Measurements from ENCODE around the gene NOLC1. TPM values are rescaled to one million over a fixed set of nuclear protein-coding genes. Genes with fewer than 3 reads are reported as not detected.
A peak's percentile ranks its signal among the peaks of the same experiment; 100 is the strongest.
"Not testable (repeated sequence)": the region's sequence is repeated elsewhere in the genome, so short reads cannot be mapped to it uniquely, and the experiment has no call there.

NOLC1 gene
- total RNA-seq, 1 donor = 30.7 TPM

DNA sequence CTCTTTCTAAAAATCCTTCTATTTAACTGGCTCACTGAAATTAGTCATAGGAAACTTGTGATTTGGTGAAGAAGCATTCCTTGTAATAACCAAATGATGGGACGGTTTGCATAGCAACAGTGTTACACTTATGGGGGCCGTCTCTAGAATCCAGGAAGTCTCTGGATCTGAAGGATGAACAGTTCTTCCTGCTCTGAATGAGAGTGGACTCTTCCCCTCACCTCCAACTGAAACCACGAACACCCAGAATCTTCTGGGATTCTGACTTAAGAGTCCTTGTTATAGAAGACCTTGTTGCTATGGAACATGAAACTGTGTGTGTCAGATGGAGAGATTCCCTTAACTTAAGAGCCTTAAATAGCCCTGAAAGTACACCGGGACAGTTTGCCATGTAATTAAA lies 23.2 kb downstream of the NOLC1 start:
- DNase-seq (ENCODE audit: low read depth) = peak; percentile 34
- no peak overlapping the region for H3K4me3 ChIP-seq (ENCODE audit: low read depth, low read length)
- TF ChIP-seq, protein P1, sequence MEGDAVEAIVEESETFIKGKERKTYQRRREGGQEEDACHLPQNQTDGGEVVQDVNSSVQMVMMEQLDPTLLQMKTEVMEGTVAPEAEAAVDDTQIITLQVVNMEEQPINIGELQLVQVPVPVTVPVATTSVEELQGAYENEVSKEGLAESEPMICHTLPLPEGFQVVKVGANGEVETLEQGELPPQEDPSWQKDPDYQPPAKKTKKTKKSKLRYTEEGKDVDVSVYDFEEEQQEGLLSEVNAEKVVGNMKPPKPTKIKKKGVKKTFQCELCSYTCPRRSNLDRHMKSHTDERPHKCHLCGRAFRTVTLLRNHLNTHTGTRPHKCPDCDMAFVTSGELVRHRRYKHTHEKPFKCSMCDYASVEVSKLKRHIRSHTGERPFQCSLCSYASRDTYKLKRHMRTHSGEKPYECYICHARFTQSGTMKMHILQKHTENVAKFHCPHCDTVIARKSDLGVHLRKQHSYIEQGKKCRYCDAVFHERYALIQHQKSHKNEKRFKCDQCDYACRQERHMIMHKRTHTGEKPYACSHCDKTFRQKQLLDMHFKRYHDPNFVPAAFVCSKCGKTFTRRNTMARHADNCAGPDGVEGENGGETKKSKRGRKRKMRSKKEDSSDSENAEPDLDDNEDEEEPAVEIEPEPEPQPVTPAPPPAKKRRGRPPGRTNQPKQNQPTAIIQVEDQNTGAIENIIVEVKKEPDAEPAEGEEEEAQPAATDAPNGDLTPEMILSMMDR (IDR thresholded peaks at IDR 0.05; ENCODE audit: insufficient read depth, low read depth, low read length) = no peak

DNA sequence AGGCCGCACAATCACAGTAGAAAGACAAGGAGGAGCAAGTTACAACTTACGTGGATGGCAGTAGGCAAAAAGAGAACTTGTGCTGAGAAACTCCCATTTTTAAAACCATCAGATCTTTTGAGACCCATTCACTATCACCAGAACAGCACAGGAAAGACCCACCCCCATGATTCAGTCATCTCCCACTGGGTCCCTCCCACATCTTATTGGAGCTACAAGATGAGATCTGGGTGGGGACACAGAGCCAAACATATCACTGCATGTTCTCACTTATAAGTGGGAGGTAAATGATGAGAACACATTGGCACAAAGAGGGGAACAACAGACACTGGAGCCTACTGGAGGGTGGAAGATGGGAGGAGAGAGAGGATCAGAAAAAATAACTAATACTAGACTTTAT lies 32.4 kb downstream of the NOLC1 start:
- no peak overlapping the region for H3K4me3 ChIP-seq (ENCODE audit: low read depth, low read length)
- DNase-seq (ENCODE audit: low read depth) = no peak
- TF ChIP-seq, protein P1 (IDR thresholded peaks at IDR 0.05; ENCODE audit: insufficient read depth, low read depth, low read length) = no peak

DNA sequence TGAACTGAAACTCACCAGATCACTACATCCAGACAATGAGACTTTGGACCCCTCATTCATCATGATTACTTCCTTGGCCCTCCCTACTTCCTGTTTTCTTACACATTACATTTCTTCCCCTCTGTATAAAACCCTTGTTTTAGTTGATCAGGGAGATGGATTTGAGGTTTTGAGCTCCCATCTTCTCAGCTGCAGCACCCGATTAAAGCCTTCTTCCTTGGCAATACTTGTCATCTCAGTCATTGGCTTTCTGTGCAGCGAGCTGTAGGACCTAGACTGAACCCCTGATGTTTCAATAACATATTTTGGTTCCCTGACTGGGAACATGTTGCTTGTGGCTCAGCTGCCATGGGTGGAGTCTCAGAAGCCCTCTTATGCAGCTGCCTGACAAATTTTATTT lies 33.1 kb downstream of the NOLC1 start:
- no peak for DNase-seq (ENCODE audit: low read depth)
- TF ChIP-seq, protein P1 (IDR thresholded peaks at IDR 0.05; ENCODE audit: insufficient read depth, low read depth, low read length) = no peak
- H3K4me3 ChIP-seq (ENCODE audit: low read depth, low read length) = no peak overlapping the region

DNA sequence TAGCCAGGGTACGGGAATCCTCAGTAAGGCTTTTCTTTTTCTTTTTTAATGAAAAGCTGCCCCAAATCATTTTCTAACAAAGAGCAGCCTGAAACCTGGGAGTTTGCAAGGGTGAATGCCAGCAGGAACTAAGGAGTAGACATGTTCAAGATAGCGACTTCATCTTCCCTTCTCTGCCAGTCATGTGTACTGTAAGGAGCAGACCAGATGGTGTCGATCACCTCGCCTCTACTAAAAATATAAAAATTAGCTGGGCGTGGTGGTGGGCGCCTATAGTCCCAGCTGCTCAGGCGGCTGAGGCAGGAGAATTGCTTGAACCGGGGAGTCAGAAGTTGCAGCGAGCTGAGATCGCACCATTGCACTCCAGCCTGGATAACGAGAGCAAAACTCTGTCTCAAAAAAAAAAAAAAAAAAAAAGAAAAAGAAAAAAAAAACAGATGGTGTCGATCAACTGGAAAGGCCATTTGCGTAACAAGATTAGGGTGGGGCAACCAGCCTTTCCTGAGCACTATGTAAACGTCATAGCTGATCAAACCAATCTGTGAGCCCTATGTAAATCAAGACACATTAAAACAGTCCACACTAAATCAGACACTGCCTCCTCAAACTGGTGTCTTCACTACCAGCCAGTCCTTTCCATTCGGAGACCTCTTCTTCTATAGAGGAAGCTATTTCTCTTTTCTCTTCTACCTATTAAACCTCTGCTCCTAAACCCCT lies 33.8 kb downstream of the NOLC1 start:
- peak; percentile 64 for DNase-seq (ENCODE audit: low read depth)
- TF ChIP-seq, protein P1 (IDR thresholded peaks at IDR 0.05; ENCODE audit: insufficient read depth, low read depth, low read length) = no peak
- H3K4me3 ChIP-seq (ENCODE audit: low read depth, low read length) = no peak overlapping the region

DNA sequence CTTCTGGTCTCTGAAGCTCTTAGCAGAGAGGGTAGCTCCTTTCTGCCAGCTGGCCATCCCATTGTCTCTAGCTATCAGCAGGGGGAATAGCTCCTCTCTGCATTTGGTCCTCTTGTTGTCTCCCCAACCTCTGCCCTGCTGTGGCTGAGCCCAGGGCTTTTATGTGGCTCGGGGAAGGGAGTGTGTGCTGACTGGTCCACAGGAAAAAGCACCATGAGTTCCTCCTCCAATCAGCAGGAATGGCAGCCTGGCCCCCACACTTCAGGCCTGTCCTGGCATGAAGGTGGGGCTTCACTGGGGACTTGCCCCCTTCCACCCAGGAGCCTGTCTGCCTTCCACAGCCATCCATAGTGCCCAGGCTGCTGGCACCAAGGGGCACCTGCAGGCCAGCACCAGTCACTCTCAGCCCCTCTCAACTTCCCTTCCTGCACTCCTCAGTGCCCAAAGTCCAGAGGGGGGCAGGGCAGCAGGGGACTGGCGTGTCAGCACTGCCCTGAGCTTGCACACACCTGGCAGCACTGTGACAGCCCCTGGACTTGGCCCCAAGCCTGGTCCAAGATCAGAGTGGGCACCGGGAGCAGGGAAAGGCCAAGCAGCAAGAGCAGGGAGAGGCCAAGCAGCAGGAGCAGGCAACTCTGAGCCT lies 36.2 kb downstream of the NOLC1 start:
- DNase-seq (ENCODE audit: low read depth) = no peak
- TF ChIP-seq, protein P1 (IDR thresholded peaks at IDR 0.05; ENCODE audit: insufficient read depth, low read depth, low read length) = no peak
- H3K4me3 ChIP-seq (ENCODE audit: low read depth, low read length) = no peak overlapping the region

DNA sequence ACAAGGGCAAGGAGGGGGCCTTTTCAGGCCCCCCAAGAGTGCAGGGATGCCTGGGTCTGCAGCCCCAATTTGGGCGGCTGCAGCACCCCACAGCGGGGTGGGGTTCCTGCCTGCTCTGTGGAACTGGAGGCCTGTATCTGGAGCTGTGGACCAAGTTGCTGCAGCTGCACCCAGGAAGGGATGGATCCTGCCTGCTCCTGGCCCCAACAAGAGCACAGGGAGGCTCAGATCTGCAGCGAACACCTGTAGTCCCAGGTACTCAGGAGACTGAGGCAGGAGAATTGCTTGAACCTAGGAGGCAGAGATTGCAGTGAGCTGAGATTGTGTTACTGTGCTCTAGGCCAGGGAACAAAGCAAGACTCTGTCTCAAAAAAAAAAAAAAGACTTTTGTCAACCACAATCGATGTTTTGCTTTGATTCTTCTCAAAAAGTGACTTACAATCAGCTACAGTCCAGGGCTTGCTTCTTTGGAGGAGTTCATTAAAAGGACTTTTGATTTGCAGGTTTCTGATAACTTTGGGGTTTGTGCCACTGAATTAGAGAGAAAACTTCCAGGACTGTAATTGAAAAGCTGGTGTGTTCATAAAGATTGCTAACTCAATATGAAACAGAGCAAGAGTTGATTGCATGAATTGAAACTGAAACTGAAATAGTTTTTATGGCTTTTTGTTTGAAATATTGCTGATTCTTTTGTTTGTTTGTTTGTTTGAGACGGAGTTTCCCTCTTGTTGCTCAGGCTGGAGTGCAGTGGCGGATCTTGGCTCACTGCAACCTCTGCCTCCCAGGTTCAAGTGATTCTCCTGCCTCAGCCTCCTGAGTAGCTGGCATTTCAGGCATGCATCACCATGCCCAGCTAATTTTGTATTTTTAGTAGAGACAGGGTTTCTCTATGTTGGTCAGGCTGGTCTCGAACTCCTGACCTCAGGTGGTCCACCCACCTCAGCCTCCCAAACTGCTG lies 37.0 kb downstream of the NOLC1 start:
- DNase-seq (ENCODE audit: low read depth) = peak; percentile 21
- not testable (repeated sequence) for H3K4me3 ChIP-seq (ENCODE audit: low read depth, low read length)

DNA sequence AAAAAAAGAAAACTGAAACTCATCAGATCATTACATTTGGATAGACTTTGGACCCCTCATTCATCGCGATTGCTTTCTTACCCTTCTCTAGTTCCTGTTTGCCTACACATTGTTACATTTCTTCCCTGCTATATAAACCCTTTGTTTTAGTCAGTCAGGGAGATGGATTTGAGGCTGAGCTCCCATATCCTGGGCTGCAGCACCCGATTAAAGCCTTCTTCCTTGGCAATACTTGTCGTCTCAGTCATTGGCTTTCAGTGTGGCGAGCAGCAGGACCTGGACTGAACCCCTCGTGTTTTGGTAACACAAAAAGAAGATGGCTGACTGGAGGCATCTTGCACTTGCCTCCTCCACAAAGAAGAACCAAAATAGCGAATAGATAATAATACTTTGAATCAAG lies 39.8 kb downstream of the NOLC1 start:
- no peak overlapping the region for H3K4me3 ChIP-seq (ENCODE audit: low read depth, low read length)
- TF ChIP-seq, protein P1 (IDR thresholded peaks at IDR 0.05; ENCODE audit: insufficient read depth, low read depth, low read length) = no peak
- no peak for DNase-seq (ENCODE audit: low read depth)

All from fibroblast of villous mesenchyme (primary cell).